Bone marrow (tissue), 2 donors: Measurements from ENCODE around the gene SAMD9.
"Not testable (repeated sequence)": the region's sequence is repeated elsewhere in the genome, so short reads cannot be mapped to it uniquely, and the experiment has no call there.

Source experiments
- DNase-seq, 2 donors: peaks; one replicate each; lab custom pipeline; 2025; lab: John Stamatoyannopoulos, UW

The SAMD9 gene

DNA sequence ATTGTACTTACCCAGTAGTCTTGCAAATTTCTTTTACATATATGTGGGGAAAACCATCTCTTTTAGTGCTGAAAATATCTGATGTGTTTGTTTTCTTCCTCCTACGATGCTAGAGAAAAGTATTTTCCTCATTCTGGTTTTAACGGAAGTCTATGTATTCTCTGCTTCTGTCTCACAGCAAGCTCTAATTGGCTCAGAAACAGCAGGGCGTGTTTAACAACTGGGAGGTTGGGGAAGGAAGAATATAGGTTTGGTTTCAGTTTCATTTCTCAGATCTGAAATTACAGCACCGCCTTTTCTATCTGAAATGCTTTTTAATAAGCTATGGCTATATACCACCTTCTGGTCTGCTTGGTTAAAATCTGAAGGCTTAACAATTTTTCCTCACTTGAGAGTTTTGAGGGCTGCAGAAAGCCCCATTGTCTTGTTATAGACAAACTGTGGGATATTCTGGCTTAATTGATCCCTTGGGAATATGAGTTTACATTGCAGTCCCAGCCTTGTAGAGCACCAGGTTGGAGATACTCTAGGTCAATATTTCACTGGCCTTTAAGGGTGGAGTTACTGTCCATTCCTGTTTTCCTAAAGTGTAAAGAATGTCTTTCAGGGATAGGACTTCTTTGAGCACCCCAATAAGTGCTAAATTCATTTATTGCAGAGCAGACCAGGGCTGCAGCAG is at the start of gene SAMD9:
SAMD9 (minus strand) TSS at position 128 of the 679 bp plus-strand sequence. CDS start 11,882 bp downstream, outside the sequence.
- peak in 1 of 2 donors; percentile 92 for DNase-seq

DNA sequence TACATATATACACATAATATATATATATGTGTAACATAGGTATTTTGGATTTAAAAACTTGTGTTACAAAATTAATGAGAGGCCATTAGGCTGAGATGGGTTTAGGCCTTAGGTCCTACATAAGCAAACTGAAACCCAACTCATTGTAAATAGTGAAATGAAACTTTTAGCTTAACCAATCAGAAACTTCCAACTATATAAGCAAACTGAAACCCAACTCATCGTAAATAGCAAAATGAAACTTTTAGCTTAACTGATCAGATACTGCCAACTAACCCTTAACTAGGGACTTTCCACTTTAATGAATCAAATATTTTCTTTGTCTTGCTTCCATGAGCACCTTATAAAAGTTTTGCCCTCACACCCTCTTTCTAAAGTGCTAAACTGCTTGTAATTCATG is 47.7 kb upstream of the SAMD9 start:
- DNase-seq = no peak

DNA sequence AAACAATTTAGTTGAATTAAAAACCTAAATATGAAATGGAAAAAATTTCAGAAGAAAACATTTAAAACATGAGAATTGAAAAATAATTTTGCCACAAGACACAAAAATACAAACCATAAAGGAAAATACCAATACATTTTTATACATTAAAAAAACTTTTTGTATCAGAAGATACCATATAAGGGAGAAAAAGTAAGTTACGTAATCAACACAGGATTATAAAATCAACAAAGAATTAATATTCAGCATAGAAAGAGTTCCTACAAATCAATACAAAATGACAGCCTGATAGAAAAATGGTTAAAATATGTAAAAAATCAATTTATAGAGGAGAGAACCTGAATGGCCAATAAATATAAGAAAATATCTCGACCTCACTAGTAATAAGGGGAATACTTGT is 47.0 kb upstream of the SAMD9 start:
- no peak for DNase-seq

DNA sequence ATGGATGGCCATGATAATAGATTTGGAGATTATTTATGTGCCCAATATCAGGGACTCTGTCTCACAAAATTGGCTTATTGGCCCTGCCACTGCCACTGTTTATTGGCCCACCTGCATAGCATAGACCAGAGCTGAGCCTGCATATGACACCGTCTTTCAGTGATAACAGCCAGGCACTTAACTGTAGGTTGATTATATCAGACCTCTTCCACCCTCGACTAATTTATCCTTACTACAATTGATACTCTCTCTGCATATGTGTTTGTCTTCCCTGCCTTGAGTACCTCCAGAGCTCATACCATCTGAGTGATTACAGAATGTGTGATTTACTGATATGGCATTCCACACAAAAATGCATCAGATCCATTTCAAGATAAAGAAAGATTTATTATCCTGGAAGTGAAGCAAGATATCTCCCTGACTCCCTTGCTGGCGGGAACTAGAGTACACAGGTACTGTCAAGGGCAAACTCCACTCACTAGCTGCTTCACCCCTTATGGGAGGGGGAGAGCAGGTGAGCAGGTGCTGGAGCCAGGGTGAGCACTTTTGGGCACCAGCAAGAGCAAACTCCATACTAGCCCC is 43.5 kb upstream of the SAMD9 start:
- no peak for DNase-seq

DNA sequence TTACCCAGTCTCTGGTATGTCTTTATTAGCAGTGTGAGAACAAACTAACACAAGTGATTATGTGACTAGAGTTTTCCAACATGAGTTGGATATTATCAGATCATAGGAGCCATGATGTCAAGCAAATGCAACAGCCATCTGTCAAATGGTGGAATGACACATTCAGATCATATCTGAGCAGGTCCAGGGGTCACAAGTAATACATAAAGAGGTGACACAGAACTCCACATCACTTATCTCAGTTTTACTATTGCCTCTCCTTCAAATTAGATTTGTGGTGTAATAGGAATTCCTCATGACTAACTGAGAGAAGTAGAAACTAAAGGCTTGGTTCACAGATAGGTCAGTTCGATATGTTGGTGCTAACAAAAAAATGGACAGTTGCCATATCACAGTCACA is 42.6 kb upstream of the SAMD9 start:
- no peak for DNase-seq

GRCh38 chr7:93159490-93159889 is 41.7 kb upstream of the SAMD9 start:
- no peak for DNase-seq

DNA sequence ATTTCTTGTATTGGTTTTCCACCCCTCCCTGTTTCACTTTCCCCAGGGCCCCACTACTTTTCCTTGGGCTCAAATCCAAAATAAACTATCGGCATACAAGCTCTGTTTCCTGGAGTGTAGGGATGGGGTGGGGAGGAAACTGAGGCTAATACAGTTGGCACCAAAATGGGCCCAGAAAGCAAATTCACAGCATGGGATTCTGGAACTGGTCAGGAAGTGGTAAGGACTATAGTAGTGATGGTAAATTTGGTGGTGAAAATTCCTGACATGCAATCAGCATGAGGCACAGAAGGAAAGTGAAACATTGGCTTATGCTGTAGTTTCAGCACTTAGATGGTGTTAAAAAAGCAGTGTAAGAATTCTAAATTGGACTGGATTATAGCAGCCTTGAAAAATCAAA is 39.1 kb upstream of the SAMD9 start:
- DNase-seq = no peak

DNA sequence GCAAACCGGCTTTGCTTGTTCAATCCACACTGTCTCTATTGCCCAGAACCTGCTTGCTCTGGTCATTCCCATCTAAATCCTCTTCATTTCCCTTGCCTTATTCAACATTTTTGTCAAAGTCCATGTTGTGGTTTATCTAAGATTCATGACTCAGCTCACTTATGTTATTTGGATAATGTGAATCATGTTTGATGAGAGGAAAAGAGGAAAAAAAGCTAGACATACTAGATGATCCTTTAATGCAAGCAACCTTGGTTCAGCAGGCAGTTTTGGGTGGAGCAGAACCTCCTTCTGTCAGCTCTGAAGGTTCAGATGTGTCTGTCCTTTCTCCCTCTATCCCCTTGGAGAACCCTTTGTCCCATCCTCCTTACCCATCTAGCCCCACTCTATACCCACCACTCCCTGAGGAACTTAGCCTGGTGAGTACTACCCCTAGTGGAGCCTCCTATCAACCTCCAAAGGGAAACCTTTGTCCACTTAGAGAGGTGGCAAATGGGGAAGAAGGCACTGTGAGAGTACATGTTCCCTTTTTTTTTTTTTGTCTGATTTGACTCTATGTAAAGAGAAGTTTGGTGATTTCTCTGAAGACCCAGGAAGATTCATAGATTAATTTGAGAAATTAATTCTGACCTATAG is 32.5 kb upstream of the SAMD9 start:
- peak in 1 of 2 donors; percentile 4 for DNase-seq

GRCh38 chr7:93148727-93149126 is 30.9 kb upstream of the SAMD9 start:
- no peak for DNase-seq

- DNase-seq = peak in 1 of 2 donors; percentile 42
Observed at GRCh38 chr7:93148144-93148543, 30.4 kb upstream of the SAMD9 start, which contains the start of gene SAMD9L. SAMD9L (minus strand) TSS chr7:93148385; CDS start chr7:93135971, 12,414 bp downstream.

DNA sequence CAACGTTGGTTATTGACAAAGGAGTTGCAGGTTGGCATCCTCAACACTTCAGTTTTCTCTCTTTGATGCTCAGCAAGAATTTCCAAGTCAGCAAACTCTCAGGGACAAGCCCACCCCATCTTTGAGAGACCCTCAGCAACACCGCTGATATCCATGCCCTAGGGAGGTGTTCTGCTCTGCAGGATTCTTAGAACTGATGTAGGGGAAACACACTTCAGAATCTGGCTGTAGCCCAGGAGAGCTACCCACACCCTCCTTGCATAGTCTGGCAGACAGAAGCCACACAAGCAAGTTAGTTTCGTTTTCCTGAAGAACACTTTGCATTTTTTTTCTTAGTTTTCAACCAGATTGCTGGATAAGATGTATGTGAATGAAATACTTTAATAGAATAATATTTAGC is 29.6 kb upstream of the SAMD9 start:
- peak; percentile 3 to 48 for DNase-seq

GRCh38 chr7:93146472-93147141 is 28.8 kb upstream of the SAMD9 start:
- no peak for DNase-seq

DNA sequence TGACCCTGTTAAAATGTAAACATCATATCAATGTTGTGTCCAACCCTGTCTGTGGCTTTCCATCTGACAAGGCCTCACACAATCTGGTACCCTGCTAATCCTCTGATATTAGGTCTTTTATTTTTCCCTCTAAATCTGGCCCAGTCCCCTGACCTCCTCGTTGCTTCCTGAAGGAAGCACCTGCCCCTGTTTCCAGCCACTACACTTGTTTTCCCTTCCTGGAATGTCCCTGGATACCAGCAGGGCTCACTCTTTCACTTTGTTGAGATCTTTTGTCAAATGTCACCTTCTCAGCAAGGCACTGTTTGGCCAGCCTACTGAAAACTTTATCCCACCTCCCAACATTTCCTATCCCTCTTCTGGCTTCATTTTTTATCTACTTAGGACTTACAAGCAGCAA is 28.3 kb upstream of the SAMD9 start:
- DNase-seq = no peak

- DNase-seq = peak in 1 of 2 donors; percentile 70
Observed at GRCh38 chr7:93145354-93145753, 27.6 kb upstream of the SAMD9 start.

DNA sequence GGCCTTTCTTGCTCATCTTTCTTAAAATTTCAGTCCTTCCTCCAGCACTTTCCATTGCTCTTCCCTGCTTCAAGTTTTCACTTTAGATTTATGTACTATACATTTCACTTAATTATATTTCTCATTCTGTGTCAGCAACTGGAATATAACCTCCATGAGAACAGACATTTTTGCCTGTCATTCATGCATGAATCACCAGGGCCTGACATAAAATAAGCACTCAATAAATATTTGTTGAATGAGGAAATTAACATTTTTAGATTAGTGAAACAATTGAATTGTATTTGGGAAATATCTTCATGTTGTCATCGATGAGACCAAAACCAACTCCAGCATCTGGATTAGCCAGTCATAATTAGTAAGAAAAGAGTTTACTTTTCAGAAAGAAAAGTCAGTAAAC is 24.3 kb upstream of the SAMD9 start:
- no peak for DNase-seq

GRCh38 chr7:93140582-93141191 is 22.9 kb upstream of the SAMD9 start:
- DNase-seq = no peak

DNA sequence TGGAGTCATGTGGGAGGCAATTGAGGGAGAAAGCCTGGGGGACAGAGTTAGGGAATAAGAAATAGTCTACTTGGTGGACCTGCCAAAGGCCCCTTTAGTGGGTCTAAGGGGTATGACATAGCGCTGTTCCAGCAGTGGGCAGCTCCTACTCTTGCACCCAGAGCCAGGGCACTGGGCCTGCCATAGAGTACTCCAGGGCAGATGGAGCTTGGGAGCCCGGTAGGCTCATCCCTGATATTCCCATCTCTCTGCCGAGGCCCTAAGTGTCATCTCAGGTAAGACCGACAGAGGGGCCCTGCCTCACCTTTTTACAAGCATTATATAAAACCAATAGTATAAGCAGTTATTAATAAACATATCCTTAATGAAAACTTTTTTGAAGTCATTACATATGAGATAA is 20.8 kb upstream of the SAMD9 start:
- no peak for DNase-seq

DNA sequence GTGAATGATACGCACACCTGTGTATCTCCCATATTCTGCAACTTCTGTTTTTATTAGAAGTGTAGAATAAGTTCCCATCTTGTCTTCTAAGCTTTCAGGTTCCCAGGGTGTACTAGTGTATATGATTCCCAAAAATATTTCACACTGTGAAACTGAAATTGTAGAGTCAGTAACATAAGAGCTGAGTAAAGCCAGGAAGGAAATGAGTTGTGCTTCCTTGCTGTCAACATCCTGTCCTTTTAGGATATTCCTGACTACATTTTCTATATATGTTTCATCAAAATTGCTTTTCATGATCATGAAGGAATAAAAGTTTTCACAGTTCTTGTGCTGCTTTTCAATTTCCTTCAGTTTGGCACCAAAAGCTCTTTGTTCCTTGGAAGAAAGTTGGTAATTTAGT is 15.2 kb upstream of the SAMD9 start:
- no peak for DNase-seq

GRCh38 chr7:93132216-93132615 is 14.4 kb upstream of the SAMD9 start:
- DNase-seq = no peak

DNA sequence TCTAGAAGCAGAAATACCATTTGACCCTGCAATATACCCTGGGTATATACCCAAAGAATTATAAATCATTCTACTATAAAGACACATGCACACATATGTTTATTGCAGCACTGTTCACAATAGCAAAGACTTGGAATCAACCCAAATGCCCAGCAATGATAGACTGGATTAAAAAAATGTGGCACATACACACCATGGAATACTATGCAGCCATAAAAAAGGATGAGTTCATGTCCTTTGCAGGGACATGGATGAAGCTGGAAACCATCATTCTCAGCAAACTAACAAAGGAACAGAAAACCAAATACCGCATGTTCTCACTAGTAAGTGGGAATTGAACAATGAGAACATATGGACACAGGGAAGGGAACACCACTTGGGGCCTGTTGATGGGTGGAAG is 9.2 kb upstream of the SAMD9 start:
- DNase-seq = not testable (repeated sequence)

DNA sequence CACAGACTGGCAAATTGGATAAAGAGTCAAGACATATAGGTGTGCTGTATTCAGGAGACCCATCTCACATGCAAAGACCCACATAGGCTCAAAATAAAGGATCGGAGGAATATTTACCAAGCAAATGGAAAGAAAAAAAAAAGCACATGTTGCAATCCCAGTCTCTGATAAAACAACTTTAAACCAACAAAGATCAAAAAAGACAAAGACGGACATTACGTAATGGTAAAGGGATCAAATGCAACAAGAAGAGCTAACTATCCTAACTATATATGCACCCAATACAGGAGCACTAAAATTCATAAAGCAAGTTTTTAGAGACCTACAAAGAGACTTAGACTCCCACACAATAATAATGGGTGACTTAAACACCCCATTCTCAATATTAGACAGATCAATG is 5.8 kb upstream of the SAMD9 start:
- not testable (repeated sequence) for DNase-seq
